ENCODE measurements around the gene HS3ST4.

DNA sequence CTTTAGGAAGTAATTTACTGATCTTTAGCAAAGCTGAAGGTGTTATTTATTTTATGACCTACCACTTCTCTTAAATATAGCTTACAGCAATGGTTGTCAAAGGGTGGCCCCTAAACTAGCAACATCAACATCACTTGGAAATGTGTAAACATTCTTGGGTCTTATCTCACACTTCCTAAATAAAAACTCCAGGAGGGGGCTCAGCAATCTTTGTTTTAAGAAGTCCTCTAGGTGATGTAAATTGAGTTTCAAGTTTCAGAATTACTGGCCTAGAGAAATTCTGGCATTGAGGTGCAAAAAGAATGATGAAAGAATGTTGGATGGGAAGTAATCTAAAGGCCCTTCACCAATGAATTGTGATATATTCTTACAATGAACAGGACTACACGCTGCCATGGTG lies 142.3 kb downstream of the HS3ST4 start:
- TF ChIP-seq, protein P1, sequence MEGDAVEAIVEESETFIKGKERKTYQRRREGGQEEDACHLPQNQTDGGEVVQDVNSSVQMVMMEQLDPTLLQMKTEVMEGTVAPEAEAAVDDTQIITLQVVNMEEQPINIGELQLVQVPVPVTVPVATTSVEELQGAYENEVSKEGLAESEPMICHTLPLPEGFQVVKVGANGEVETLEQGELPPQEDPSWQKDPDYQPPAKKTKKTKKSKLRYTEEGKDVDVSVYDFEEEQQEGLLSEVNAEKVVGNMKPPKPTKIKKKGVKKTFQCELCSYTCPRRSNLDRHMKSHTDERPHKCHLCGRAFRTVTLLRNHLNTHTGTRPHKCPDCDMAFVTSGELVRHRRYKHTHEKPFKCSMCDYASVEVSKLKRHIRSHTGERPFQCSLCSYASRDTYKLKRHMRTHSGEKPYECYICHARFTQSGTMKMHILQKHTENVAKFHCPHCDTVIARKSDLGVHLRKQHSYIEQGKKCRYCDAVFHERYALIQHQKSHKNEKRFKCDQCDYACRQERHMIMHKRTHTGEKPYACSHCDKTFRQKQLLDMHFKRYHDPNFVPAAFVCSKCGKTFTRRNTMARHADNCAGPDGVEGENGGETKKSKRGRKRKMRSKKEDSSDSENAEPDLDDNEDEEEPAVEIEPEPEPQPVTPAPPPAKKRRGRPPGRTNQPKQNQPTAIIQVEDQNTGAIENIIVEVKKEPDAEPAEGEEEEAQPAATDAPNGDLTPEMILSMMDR (IDR thresholded peaks at IDR 0.05; ENCODE audit: borderline replicate concordance, extremely low read depth, low read length, poor library complexity, severe bottlenecking), result no peak
- TF ChIP-seq EZH2 (IDR thresholded peaks at IDR 0.05; ENCODE audit: borderline replicate concordance, low read depth, low read length, severe bottlenecking), result no peak
